Vagina (tissue), 2 donors: ENCODE results near the gene CTNNB1.

Experiments
- CTCF ChIP-seq, 3 experiments: fragments of 450-650 bp in 2 of 3; fragments of 200-600 bp in 1 of 3; sonication (generic) in 1 of 3; IDR thresholded peaks; one replicate each; pipeline ENCODE4 v1.5.1; 2017 to 2019; ENCODE audit warnings: antibody characterized with exemption in 3 of 3, mild to moderate bottlenecking in 2 of 3, moderate library complexity in 2 of 3
- POLR2A ChIP-seq, 2 donors: fragments of 450-650 bp; IDR thresholded peaks; one replicate each; pipeline ENCODE4 v1.6.1; 2017; ENCODE audit warnings: antibody characterized with exemption in 2 of 2, mild to moderate bottlenecking in 2 of 2, moderate library complexity in 2 of 2
- POLR2AphosphoS5 ChIP-seq, 2 donors: sonication (generic); formaldehyde crosslinking; IDR thresholded peaks; one replicate each; pipeline ENCODE4 v1.9.0; 2017; ENCODE audit warnings: antibody characterized with exemption in 2 of 2, mild to moderate bottlenecking in 2 of 2, low read depth in 1 of 2; ENCODE audit not compliant: insufficient read depth in 1 of 2

- TF ChIP-seq CTCF (IDR thresholded peaks at IDR 0.05): no peak
- TF ChIP-seq POLR2AphosphoS5 (IDR thresholded peaks at IDR 0.05; ENCODE audit: insufficient read depth in 1 of 2, low read depth in 1 of 2): no peak
- no peak for TF ChIP-seq POLR2A (IDR thresholded peaks at IDR 0.05)
These were observed 762 bp downstream of the CTNNB1 start for GRCh38 chr3:41199866-41200668.
